Endodermal cell (in vitro differentiated cells): ENCODE measurements around the gene EPHB1. TPM values are rescaled to one million over a fixed set of nuclear protein-coding genes. Genes with fewer than 3 reads are reported as not detected.

Experiments used
- DNase-seq: peaks from one replicate; pipeline ENCODE4 v3.0.0-alpha.2; 2017
- H3K27ac ChIP-seq: 2 replicates; pipeline ENCODE4 v1.5.1; 2013; ENCODE audit warnings: mild to moderate bottlenecking, low read depth, low read length, moderate library complexity
- H3K27me3 ChIP-seq: 2 replicates; pipeline ENCODE4 v1.6.1; 2013; ENCODE audit warnings: mild to moderate bottlenecking, low read length, moderate library complexity; ENCODE audit not compliant: insufficient read depth, control insufficient read depth, poor library complexity, severe bottlenecking
- H3K36me3 ChIP-seq: 2 replicates; pipeline ENCODE4 v1.7.0; 2013; ENCODE audit warnings: mild to moderate bottlenecking, low read length, moderate library complexity; ENCODE audit not compliant: control insufficient read depth, insufficient read depth
- H3K4me1 ChIP-seq: one replicate; pipeline ENCODE4 v1.7.0; 2013; ENCODE audit warnings: low read length; ENCODE audit not compliant: control insufficient read depth, insufficient read depth
- H3K4me3 ChIP-seq: 2 replicates; pipeline ENCODE4 v1.5.1; 2013; ENCODE audit warnings: mild to moderate bottlenecking, low read length, moderate library complexity
- H3K9ac ChIP-seq: 2 replicates; pipeline ENCODE4 v1.6.1; 2013; ENCODE audit warnings: mild to moderate bottlenecking, low read length, moderate library complexity; ENCODE audit not compliant: poor library complexity, severe bottlenecking; ENCODE audit errors: extremely low read depth
- H3K9me3 ChIP-seq: 2 replicates; pipeline ENCODE4 v1.6.1; 2013; ENCODE audit warnings: mild to moderate bottlenecking, low read length, moderate library complexity; ENCODE audit not compliant: control insufficient read depth
- H3K27ac Mint-ChIP-seq: 2 replicates; pipeline ENCODE4 v1.8.0; 2020; ENCODE audit warnings: mixed read lengths
- H3K27me3 Mint-ChIP-seq: 2 replicates; pipeline ENCODE4 v1.8.0; 2021; ENCODE audit warnings: mild to moderate bottlenecking, mixed read lengths; ENCODE audit not compliant: insufficient read depth
- H3K36me3 Mint-ChIP-seq: 2 replicates; pipeline ENCODE4 v1.8.0; 2020; ENCODE audit warnings: low read depth, mixed read lengths
- H3K4me1 Mint-ChIP-seq: 2 replicates; pipeline ENCODE4 v1.8.0; 2020; ENCODE audit warnings: mixed read lengths
- H3K4me3 Mint-ChIP-seq: 2 replicates; pipeline ENCODE4 v1.8.0; 2020; ENCODE audit warnings: mild to moderate bottlenecking, moderate library complexity, mixed read lengths
- H3K9me3 Mint-ChIP-seq: 2 replicates; pipeline ENCODE4 v1.8.0; 2020; ENCODE audit warnings: mild to moderate bottlenecking, mixed read lengths
- CTCF ChIP-seq: fragments of 200-600 bp; sonication (generic); conservative IDR thresholded peaks from 2 replicates; pipeline ENCODE4 v1.5.0; 2021; ENCODE audit warnings: antibody characterized with exemption, mild to moderate bottlenecking
- WGBS, 2 experiments: methylation state at CpG; one replicate each; pipeline versions ENCODE4 v1.1.5 to v1.1.7; 2013; ENCODE audit warnings: missing lambda C conversion rate in 2 of 2, mixed read lengths in 1 of 2; ENCODE audit not compliant: insufficient coverage in 1 of 2, insufficient read length in 1 of 2; 5-methylcytosine and 5-hydroxymethylcytosine counted together
- total RNA-seq, 2 donors: library from RNA; stranded (reverse); fragmentation: NEBNext Ultra II Directional in 1 of 2; extraction: Animal tissue kit (Norgen Biotek cat#: 25700) in 1 of 2; gene quantifications; 2 replicates in 1 of 2; 3 replicates in 1 of 2; pipeline ENCODE4 v1.2.1, GENCODE V29; 2021

Gene EPHB1
- total RNA-seq, 2 donors from 2014 or later: 2.9 to 3.6 TPM

GRCh38 chr3:135084976-135085375 lies 289.9 kb downstream of the EPHB1 start:
- Histone ChIP-seq H3K4me3 (no peak overlapping the region), H3K4me1 (peaks cover 2% of the 10 kb centered on the region), H3K27ac (no peak overlapping the region), H3K36me3 (no peaks in the 10 kb centered on the region), H3K9me3 (no peaks in the 10 kb centered on the region), H3K27me3 (peaks cover 11% of the 10 kb centered on the region), H3K9ac (no peak overlapping the region)
- Mint-ChIP-seq H3K4me1 (peaks cover 4% of the 10 kb centered on the region), H3K27ac (no peak overlapping the region), H3K36me3 (no peaks in the 10 kb centered on the region), H3K27me3 (peaks cover 23% of the 10 kb centered on the region), H3K4me3 (no peak overlapping the region), H3K9me3 (no peaks in the 10 kb centered on the region)
- no peak for TF ChIP-seq CTCF
- WGBS, 2 experiments: 88 to 89% methylated on average over 3 of the region's 3 CpGs
- no peak for DNase-seq

GRCh38 chr3:135085652-135086436 lies 290.8 kb downstream of the EPHB1 start:
- Mint-ChIP-seq H3K9me3 (no peaks in the 10 kb centered on the region), H3K4me3 (no peak overlapping the region), H3K27ac (no peak overlapping the region), H3K4me1 (peaks cover 4% of the 10 kb centered on the region), H3K27me3 (peaks cover 22% of the 10 kb centered on the region), H3K36me3 (no peaks in the 10 kb centered on the region)
- Histone ChIP-seq H3K4me3 (no peak overlapping the region), H3K27ac (no peak overlapping the region), H3K27me3 (peaks cover 20% of the 10 kb centered on the region), H3K36me3 (no peaks in the 10 kb centered on the region), H3K4me1 (peaks cover 2% of the 10 kb centered on the region), H3K9me3 (no peaks in the 10 kb centered on the region), H3K9ac (no peak overlapping the region)
- no peak for DNase-seq
- 93 to 95% methylated on average over 3 to 5 of the region's 6 CpGs for WGBS, 2 experiments
- no peak for TF ChIP-seq CTCF

- no peak overlapping the region for H3K27ac ChIP-seq
- H3K27ac Mint-ChIP-seq: no peak overlapping the region
- peaks cover 15% of the 10 kb centered on the region for H3K27me3 ChIP-seq
- peaks cover 2% of the 10 kb centered on the region for H3K4me1 ChIP-seq
- H3K36me3 ChIP-seq: no peaks in the 10 kb centered on the region
- no peak for DNase-seq
- H3K4me3 ChIP-seq: no peak overlapping the region
- H3K9me3 ChIP-seq: no peaks in the 10 kb centered on the region
- no peaks in the 10 kb centered on the region for H3K9me3 Mint-ChIP-seq
- peaks cover 4% of the 10 kb centered on the region for H3K4me1 Mint-ChIP-seq
- H3K4me3 Mint-ChIP-seq: no peak overlapping the region
- H3K9ac ChIP-seq: no peak overlapping the region
- TF ChIP-seq CTCF: no peak
- 85 to 100% methylated on average over 2 of the region's 2 CpGs for WGBS, 2 experiments
- no peaks in the 10 kb centered on the region for H3K36me3 Mint-ChIP-seq
- peaks cover 29% of the 10 kb centered on the region for H3K27me3 Mint-ChIP-seq
Measured at GRCh38 chr3:135087782-135088181, 292.7 kb downstream of the EPHB1 start.
